B cell (primary cell): ENCODE measurements around the gene ZNF28. TPM values are rescaled to one million over a fixed set of nuclear protein-coding genes. Genes with fewer than 3 reads are reported as not detected.
"Not testable (repeated sequence)": the region's sequence is repeated elsewhere in the genome, so short reads cannot be mapped to it uniquely, and the experiment has no call there.

Source experiments
- ATAC-seq: fragments of 200-7000 bp; cut with Tn5 transposase; one replicate; pipeline ENCODE4 v1.10.0; 2021; ENCODE audit warnings: low read depth, mild to moderate bottlenecking, moderate number of reproducible peaks, moderate library complexity
- CTCF ChIA-PET: fragments of 350-600 bp; sonication (Branson Sonifier 250); formaldehyde crosslinking; loops from one replicate; lab custom pipeline; 2021; ENCODE audit warnings: antibody characterized with exemption, inconsistent platforms; lab: Charles Lee
- POLR2A ChIA-PET: fragments of 350-600 bp; sonication (Branson Sonifier 250); formaldehyde crosslinking; loops from one replicate; lab custom pipeline; 2021; ENCODE audit warnings: antibody characterized with exemption; lab: Charles Lee
- DNase-seq: peaks from one replicate; pipeline ENCODE4 v3.0.0; 2013
- H2AFZ ChIP-seq: 2 replicates; pipeline ENCODE4 v1.6.1; 2012; ENCODE audit warnings: mild to moderate bottlenecking, low read depth, low read length; ENCODE audit not compliant: insufficient read depth, poor library complexity, severe bottlenecking
- H3K27ac ChIP-seq, 2 donors: 1 replicate in 1 of 2; 2 replicates in 1 of 2; pipeline ENCODE4 v1.5.1; 2012 to 2013; ENCODE audit warnings: low read length in 2 of 2, mild to moderate bottlenecking in 2 of 2, moderate library complexity in 1 of 2
- H3K27me3 ChIP-seq, 4 experiments: fragments of 200-600 bp in 1 of 4; sonication (generic) in 1 of 4; replicated peaks in 1 of 4; 1 replicate in 2 of 4; 2 replicates in 2 of 4; pipeline versions ENCODE4 v1.6.1 to v1.7.0; 2013 to 2016; ENCODE audit warnings: low read length in 3 of 4, mild to moderate bottlenecking in 2 of 4, mixed read lengths in 1 of 4, moderate library complexity in 1 of 4; ENCODE audit not compliant: insufficient read depth in 4 of 4, control insufficient read depth in 3 of 4; ENCODE audit errors: control extremely low read depth in 1 of 4
- H3K36me3 ChIP-seq, 2 experiments: replicated peaks in 1 of 2; 1 replicate in 1 of 2; 2 replicates in 1 of 2; pipeline versions ENCODE4 v1.6.1 to v1.7.1; 2013; ENCODE audit warnings: low read length in 1 of 2; ENCODE audit not compliant: insufficient read depth in 2 of 2, control insufficient read depth in 1 of 2; ENCODE audit errors: control extremely low read depth in 1 of 2, extremely low read depth in 1 of 2
- H3K4me1 ChIP-seq, 2 donors: fragments of 200-600 bp in 1 of 2; sonication (generic) in 1 of 2; 1 replicate in 1 of 2; 2 replicates in 1 of 2; pipeline versions ENCODE4 v1.5.1 to v1.6.1; 2013 to 2017; ENCODE audit warnings: low read length in 2 of 2; ENCODE audit not compliant: control insufficient read depth in 2 of 2, insufficient read depth in 2 of 2
- H3K4me2 ChIP-seq: replicated peaks from 2 replicates; pipeline ENCODE3; 2012; ENCODE audit warnings: mild to moderate bottlenecking, low read depth, low read length; ENCODE audit not compliant: poor library complexity, severe bottlenecking
- H3K4me3 ChIP-seq, 5 experiments: fragments of 200-600 bp in 1 of 5; sonication (generic) in 1 of 5; 1 replicate in 3 of 5; 2 replicates in 2 of 5; pipeline versions ENCODE4 v1.5.1 to v1.7.0; 2011 to 2016; ENCODE audit warnings: low read length in 4 of 5, mild to moderate bottlenecking in 4 of 5, low read depth in 2 of 5, control low read depth in 1 of 5, moderate library complexity in 1 of 5; ENCODE audit not compliant: insufficient read depth in 1 of 5; ENCODE audit errors: control extremely low read depth in 1 of 5, extremely low read depth in 1 of 5
- H3K79me2 ChIP-seq: fragments of 200-600 bp; sonication (generic); one replicate; pipeline ENCODE4 v1.6.0; 2016; ENCODE audit warnings: low read length; ENCODE audit not compliant: control insufficient read depth, insufficient read depth
- H3K9ac ChIP-seq: fragments of 200-600 bp; sonication (generic); 2 replicates; pipeline ENCODE4 v1.6.1; 2017; ENCODE audit warnings: mild to moderate bottlenecking, low read length, moderate library complexity
- H3K9me3 ChIP-seq, 3 donors: one replicate each; pipeline versions ENCODE4 v1.6.1 to v1.7.1; 2013; ENCODE audit warnings: low read length in 2 of 3; ENCODE audit not compliant: control insufficient read depth in 2 of 3, insufficient read depth in 1 of 3; ENCODE audit errors: control extremely low read depth in 1 of 3
- H4K20me1 ChIP-seq: 2 replicates; pipeline ENCODE4 v1.6.0; 2012; ENCODE audit warnings: mild to moderate bottlenecking, low read length; ENCODE audit not compliant: insufficient read depth, control insufficient read depth, poor library complexity, severe bottlenecking
- H3K27ac Mint-ChIP-seq: one replicate; pipeline ENCODE4 v1.8.0; 2021; ENCODE audit warnings: mixed read lengths
- H3K27me3 Mint-ChIP-seq: one replicate; pipeline ENCODE4 v1.8.0; 2021; ENCODE audit warnings: mixed read lengths
- H3K4me1 Mint-ChIP-seq: one replicate; pipeline ENCODE4 v1.8.0; 2021; ENCODE audit warnings: mixed read lengths
- H3K4me3 Mint-ChIP-seq: one replicate; pipeline ENCODE4 v1.8.0; 2021; ENCODE audit warnings: mixed read lengths
- H3K9me3 Mint-ChIP-seq: one replicate; pipeline ENCODE4 v1.8.0; 2022; ENCODE audit warnings: mixed read lengths; ENCODE audit not compliant: insufficient read depth
- WGBS: methylation state at CpG from one replicate; pipeline ENCODE4 v1.1.5; 2013; ENCODE audit warnings: missing lambda C conversion rate; ENCODE audit not compliant: insufficient coverage; 5-methylcytosine and 5-hydroxymethylcytosine counted together
- intact Hi-C: fragments of 100-400 bp; cut with micrococcal nuclease; formaldehyde crosslinking; loops from one replicate; pipeline ENCODE4 v1.10.0; 2022
- polyA plus RNA-seq: library from polyadenylated mRNA; depleted of rRNA; stranded (reverse); fragments of >200 nt; gene quantifications from 2 replicates; pipeline ENCODE4 v1.2.3, GENCODE V29; 2012
- total RNA-seq, 2 donors: library from RNA; stranded (reverse); fragments of 120-200 nt in 1 of 2; gene quantifications; 1 replicate in 1 of 2; 2 replicates in 1 of 2; pipeline versions ENCODE4 v1.2.3 to v1.2.4, GENCODE V29; 2013 to 2022

Gene ZNF28
- total and polyA plus RNA-seq, 2 donors (not counting 1 experiment from before 2014, with no cell fraction given), result 3.7 to 27.4 TPM

GRCh38 chr19:52834289-52834688 lies 12.9 kb upstream of the ZNF28 start:
- H3K27me3 Mint-ChIP-seq, H3K4me2 ChIP-seq, H3K4me3 Mint-ChIP-seq, H3K27ac ChIP-seq, H3K4me1 Mint-ChIP-seq, intact Hi-C loops, H3K36me3 ChIP-seq, H3K9ac ChIP-seq, H3K79me2 ChIP-seq, H4K20me1 ChIP-seq, CTCF ChIA-PET, H3K27me3 ChIP-seq, H3K4me1 ChIP-seq, H3K27ac Mint-ChIP-seq, DNase-seq, POLR2A ChIA-PET, ATAC-seq, H3K4me3 ChIP-seq, H2AFZ ChIP-seq: not testable (repeated sequence)
- peaks cover 23% of the 10 kb centered on the region for H3K9me3 Mint-ChIP-seq
- no CpG with 5 or more reads among the region's 1 CpG for WGBS
- peaks cover 6 to 50% (median 28%) of the 10 kb centered on the region in 3 donors for H3K9me3 ChIP-seq

- DNase-seq, POLR2A ChIA-PET, H3K4me1 Mint-ChIP-seq, H3K27me3 Mint-ChIP-seq, H3K27ac ChIP-seq, H3K4me3 Mint-ChIP-seq, H3K4me2 ChIP-seq, H3K4me1 ChIP-seq, H4K20me1 ChIP-seq, H3K9ac ChIP-seq, CTCF ChIA-PET, H3K36me3 ChIP-seq, H3K79me2 ChIP-seq, ATAC-seq, H3K27me3 ChIP-seq, intact Hi-C loops, H3K27ac Mint-ChIP-seq, H2AFZ ChIP-seq, H3K4me3 ChIP-seq: not testable (repeated sequence)
- 66% methylated on average over 4 of the region's 5 CpGs for WGBS
- H3K9me3 ChIP-seq, result peaks cover 5 to 43% (median 21%) of the 10 kb centered on the region in 3 donors
- peaks cover 23% of the 10 kb centered on the region for H3K9me3 Mint-ChIP-seq
These were observed 12.1 kb upstream of the ZNF28 start for GRCh38 chr19:52833541-52833940.

GRCh38 chr19:52829866-52830265 lies 8.4 kb upstream of the ZNF28 start:
- H3K27ac Mint-ChIP-seq, intact Hi-C loops: not testable (repeated sequence)
- peaks cover 0 to 37% (median 3%) of the 10 kb centered on the region in 3 donors for H3K9me3 ChIP-seq

More at GRCh38 chr19:52829866-52830265, 8.4 kb upstream of the ZNF28 start:
- H3K9ac ChIP-seq, H3K4me1 ChIP-seq, H3K4me1 Mint-ChIP-seq, H4K20me1 ChIP-seq, H3K27me3 Mint-ChIP-seq, H3K9me3 Mint-ChIP-seq, ATAC-seq, H3K27me3 ChIP-seq, H3K27ac ChIP-seq, CTCF ChIA-PET, H3K4me3 Mint-ChIP-seq, DNase-seq, H2AFZ ChIP-seq, H3K36me3 ChIP-seq, H3K4me2 ChIP-seq, H3K4me3 ChIP-seq, H3K79me2 ChIP-seq: not testable (repeated sequence)
- POLR2A ChIA-PET, result interaction anchor here (0.6 kb wide), 1 partner anchor 186 kb away, joined by 3 read pairs; no protein-coding TSS in a partner anchor
- 94% methylated on average over 3 of the region's 7 CpGs for WGBS
